Esophagus muscularis mucosa (tissue), 4 donors: ENCODE measurements around the gene CTTNBP2.

Experiments
- EP300 ChIP-seq: sonication (generic); formaldehyde crosslinking; IDR thresholded peaks from one replicate; pipeline ENCODE4 v1.6.1; 2017; ENCODE audit warnings: antibody characterized with exemption
- POLR2A ChIP-seq: fragments of 450-650 bp; IDR thresholded peaks from one replicate; pipeline ENCODE4 v1.6.1; 2017; ENCODE audit warnings: antibody characterized with exemption, moderate library complexity, mild to moderate bottlenecking, low read depth
- POLR2AphosphoS5 ChIP-seq, 2 donors: sonication (generic); formaldehyde crosslinking; IDR thresholded peaks; one replicate each; pipeline ENCODE4 v1.6.1; 2017; ENCODE audit warnings: antibody characterized with exemption in 2 of 2
- TF ChIP-seq, protein P1 (sequence below), 3 experiments: fragments of 200-600 bp in 2 of 3; fragments of 450-650 bp in 1 of 3; sonication (generic) in 2 of 3; IDR thresholded peaks; one replicate each; pipeline ENCODE4 v1.5.1; 2017 to 2019; ENCODE audit warnings: antibody characterized with exemption in 3 of 3, mild to moderate bottlenecking in 2 of 3, moderate library complexity in 1 of 3

DNA sequence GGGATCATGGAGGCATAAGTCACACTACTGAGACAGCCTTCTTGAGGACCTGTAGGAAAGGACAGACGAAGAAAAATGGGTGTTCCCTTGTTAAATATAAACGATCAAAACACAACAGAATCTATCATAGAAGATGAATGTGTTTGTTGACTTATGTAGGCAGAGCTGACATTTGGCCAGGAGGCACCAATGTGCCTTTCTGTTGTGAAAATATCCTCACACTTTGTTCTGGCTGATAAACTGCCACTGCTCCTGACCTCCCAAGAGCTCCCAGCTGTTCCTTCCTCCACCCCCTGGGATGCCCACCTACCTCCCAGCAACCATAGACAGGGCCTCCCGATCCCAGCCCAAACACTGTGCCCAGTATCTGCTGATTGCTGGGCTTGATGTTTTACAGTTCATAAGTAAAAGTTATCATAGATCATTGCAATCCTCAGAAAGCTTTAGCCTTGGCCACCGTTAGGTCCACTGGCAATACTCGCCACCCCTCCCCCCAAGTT lies 116.6 kb downstream of the CTTNBP2 start:
- TF ChIP-seq, protein P1, sequence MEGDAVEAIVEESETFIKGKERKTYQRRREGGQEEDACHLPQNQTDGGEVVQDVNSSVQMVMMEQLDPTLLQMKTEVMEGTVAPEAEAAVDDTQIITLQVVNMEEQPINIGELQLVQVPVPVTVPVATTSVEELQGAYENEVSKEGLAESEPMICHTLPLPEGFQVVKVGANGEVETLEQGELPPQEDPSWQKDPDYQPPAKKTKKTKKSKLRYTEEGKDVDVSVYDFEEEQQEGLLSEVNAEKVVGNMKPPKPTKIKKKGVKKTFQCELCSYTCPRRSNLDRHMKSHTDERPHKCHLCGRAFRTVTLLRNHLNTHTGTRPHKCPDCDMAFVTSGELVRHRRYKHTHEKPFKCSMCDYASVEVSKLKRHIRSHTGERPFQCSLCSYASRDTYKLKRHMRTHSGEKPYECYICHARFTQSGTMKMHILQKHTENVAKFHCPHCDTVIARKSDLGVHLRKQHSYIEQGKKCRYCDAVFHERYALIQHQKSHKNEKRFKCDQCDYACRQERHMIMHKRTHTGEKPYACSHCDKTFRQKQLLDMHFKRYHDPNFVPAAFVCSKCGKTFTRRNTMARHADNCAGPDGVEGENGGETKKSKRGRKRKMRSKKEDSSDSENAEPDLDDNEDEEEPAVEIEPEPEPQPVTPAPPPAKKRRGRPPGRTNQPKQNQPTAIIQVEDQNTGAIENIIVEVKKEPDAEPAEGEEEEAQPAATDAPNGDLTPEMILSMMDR (IDR thresholded peaks at IDR 0.05) = no peak
- no peak for TF ChIP-seq POLR2A
- no peak for TF ChIP-seq POLR2AphosphoS5 (IDR thresholded peaks at IDR 0.05)
- no peak for TF ChIP-seq EP300
